KMS-11 (cell line): ENCODE data around the gene ZFAND2A.

Source experiments
- H2AFZ ChIP-seq: fragments of 200-600 bp; sonication (generic); 2 replicates; pipeline ENCODE4 v1.6.1; 2016; ENCODE audit warnings: antibody characterized with exemption, mixed run types, low read depth
- H3K27ac ChIP-seq: fragments of 200-600 bp; sonication (generic); 2 replicates; pipeline ENCODE4 v1.6.1; 2016; ENCODE audit warnings: mild to moderate bottlenecking, mixed run types
- H3K27me3 ChIP-seq: fragments of 200-600 bp; sonication (generic); 2 replicates; pipeline ENCODE4 v1.6.1; 2017; ENCODE audit warnings: mild to moderate bottlenecking, low read depth, mixed run types, moderate library complexity; ENCODE audit not compliant: insufficient read depth
- H3K36me3 ChIP-seq: fragments of 200-600 bp; sonication (generic); 2 replicates; pipeline ENCODE4 v1.6.1; 2017; ENCODE audit warnings: mild to moderate bottlenecking, mixed run types; ENCODE audit not compliant: insufficient read depth
- H3K4me1 ChIP-seq: fragments of 200-600 bp; sonication (generic); 2 replicates; pipeline ENCODE4 v1.6.1; 2016; ENCODE audit warnings: mild to moderate bottlenecking, low read depth, mixed run types; ENCODE audit not compliant: poor library complexity, severe bottlenecking
- H3K4me2 ChIP-seq: fragments of 200-600 bp; sonication (generic); 2 replicates; pipeline ENCODE4 v1.7.0; 2016; ENCODE audit warnings: mild to moderate bottlenecking, mixed run types
- H3K4me3 ChIP-seq: fragments of 200-600 bp; sonication (generic); IDR thresholded peaks from 2 replicates; pipeline ENCODE4 v1.6.1; 2017; ENCODE audit warnings: low read depth, low read length, mixed read lengths; ENCODE audit not compliant: insufficient read depth
- H3K79me2 ChIP-seq: fragments of 200-600 bp; sonication (generic); 2 replicates; pipeline ENCODE4 v1.6.1; 2016; ENCODE audit warnings: low read depth, mixed run types; ENCODE audit not compliant: insufficient read depth
- H3K9ac ChIP-seq: fragments of 200-600 bp; sonication (generic); 2 replicates; pipeline ENCODE4 v1.6.1; 2016; ENCODE audit warnings: mild to moderate bottlenecking, mixed run types
- H4K20me1 ChIP-seq: fragments of 200-600 bp; sonication (generic); 2 replicates; pipeline ENCODE4 v1.6.1; 2016; ENCODE audit warnings: mild to moderate bottlenecking, mixed run types; ENCODE audit not compliant: insufficient read depth
- TF ChIP-seq, protein P1 (sequence below): fragments of 200-600 bp; sonication (generic); conservative IDR thresholded peaks from 2 replicates; pipeline ENCODE4 v1.6.1; 2017; ENCODE audit warnings: low read depth, mild to moderate bottlenecking, antibody characterized with exemption, low read length, moderate library complexity, mixed read lengths

ZFAND2A gene

DNA sequence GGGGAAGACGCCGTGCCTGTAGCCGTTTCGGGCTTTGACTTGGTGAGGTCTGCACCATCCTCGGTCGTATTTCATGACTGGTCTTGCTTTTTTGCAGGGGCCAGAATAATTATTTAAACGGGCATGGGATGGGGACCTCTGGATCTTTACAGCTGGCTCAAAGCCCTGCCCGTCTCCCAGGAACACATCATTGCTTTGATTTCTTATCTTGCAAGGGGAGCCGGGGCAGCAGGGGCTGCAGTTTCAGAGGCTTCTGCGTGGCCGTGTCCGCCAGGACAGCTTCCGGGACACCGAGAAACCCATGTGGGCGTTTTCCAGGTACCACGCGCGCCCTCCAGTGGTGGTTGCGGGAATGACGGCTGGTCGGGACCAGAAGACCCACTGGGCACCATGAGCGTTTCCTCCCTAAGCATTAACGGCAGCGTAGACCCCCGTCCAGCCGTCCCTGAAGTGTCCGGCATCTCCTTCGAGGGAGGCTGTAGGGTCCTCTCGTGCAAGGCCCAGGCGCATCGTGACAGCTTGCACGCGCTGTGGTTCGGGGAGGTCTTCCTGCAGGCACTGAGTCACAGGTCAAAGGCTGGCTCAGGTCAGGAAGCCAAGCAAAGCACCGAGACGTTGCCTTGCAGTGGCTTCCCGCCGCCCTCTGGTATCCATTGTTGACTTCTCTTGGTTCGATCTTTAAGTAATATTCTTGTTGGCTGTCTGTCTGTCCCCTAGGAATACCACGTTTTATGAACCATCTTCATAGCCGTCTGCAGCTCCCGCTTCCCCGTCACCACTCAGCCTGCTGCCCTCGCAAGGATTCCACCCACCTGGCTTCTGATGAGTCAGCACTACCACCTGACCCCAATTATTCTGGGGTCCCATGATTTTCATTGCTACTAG is 16.2 kb upstream of the ZFAND2A start:
- Histone ChIP-seq H3K36me3 (no peaks in the 10 kb centered on the region), H3K9ac (no peak overlapping the region), H3K27ac (no peak overlapping the region)

DNA sequence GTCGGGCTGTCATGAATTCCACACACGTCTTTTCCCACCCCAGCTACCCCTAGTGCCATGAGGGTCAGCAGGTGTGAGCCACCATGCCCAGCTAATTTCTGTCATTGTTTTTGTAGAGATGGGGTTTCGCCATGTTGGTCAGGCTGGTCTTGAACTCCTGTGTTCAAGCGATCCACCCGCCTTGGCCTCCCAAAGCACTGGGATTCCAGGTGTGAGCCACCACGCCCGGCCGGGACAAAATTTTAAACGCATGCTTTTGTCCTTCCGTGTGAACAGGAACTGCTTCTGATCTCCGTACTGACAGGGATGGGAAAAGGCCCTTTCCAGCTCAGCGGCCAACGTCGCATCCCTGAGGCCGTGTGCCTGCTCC is 15.6 kb upstream of the ZFAND2A start:
- TF ChIP-seq, protein P1, sequence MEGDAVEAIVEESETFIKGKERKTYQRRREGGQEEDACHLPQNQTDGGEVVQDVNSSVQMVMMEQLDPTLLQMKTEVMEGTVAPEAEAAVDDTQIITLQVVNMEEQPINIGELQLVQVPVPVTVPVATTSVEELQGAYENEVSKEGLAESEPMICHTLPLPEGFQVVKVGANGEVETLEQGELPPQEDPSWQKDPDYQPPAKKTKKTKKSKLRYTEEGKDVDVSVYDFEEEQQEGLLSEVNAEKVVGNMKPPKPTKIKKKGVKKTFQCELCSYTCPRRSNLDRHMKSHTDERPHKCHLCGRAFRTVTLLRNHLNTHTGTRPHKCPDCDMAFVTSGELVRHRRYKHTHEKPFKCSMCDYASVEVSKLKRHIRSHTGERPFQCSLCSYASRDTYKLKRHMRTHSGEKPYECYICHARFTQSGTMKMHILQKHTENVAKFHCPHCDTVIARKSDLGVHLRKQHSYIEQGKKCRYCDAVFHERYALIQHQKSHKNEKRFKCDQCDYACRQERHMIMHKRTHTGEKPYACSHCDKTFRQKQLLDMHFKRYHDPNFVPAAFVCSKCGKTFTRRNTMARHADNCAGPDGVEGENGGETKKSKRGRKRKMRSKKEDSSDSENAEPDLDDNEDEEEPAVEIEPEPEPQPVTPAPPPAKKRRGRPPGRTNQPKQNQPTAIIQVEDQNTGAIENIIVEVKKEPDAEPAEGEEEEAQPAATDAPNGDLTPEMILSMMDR, result no peak
- Histone ChIP-seq H3K27ac (no peak overlapping the region), H4K20me1 (no peaks in the 10 kb centered on the region), H3K79me2 (no peaks in the 10 kb centered on the region), H3K36me3 (no peaks in the 10 kb centered on the region), H3K4me1 (no peaks in the 10 kb centered on the region), H2AFZ (peak overlapping the region; percentile 93), H3K27me3 (peaks cover 31% of the 10 kb centered on the region), H3K4me2 (peak overlapping the region; percentile 53), H3K4me3 (no peak overlapping the region), H3K9ac (no peak overlapping the region)

More for the DNA sequence above, 16.2 kb upstream of the ZFAND2A start:
- Histone ChIP-seq H3K4me1 (no peaks in the 10 kb centered on the region), H3K27me3 (peaks cover 37% of the 10 kb centered on the region), H2AFZ (peak overlapping the region; percentile 93), H4K20me1 (no peaks in the 10 kb centered on the region), H3K4me2 (peak overlapping the region; percentile 53), H3K79me2 (no peaks in the 10 kb centered on the region), H3K4me3 (no peak overlapping the region)
- TF ChIP-seq, protein P1, result peak; percentile 94

DNA sequence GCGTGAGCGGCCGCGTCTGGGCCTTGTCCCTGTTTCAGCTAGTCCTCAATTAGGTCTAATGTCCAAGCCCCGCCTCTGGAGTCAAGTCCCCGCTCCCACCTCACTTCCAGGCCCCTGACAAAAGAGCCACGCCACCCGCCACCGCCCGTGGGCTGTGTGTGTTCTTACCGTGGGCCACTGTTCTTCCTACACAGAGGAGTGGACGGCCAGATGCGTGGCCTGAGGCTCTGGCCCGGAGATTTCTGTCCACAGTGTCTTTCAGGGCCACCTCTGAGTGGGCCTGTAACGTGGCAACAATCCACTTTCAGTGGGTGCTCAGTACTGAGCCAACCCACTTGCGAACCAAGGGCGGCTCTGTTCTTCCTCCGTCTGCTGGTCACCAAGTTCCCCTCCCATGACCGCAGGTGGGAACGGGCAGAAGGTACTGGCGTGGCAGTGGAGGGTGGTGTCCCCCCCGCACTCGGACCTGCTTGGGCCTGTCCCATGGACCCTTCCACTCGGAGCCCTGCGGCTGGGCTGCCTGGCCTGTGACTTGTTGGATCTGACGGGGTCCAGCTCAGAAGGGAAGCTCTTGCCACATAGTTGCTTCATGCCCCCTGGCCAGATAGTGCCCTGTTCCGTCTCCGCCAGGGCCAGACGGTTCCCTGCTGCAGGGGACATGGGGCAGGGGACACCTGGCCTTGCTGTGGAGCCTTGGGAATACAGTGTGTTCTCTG is 15.0 kb upstream of the ZFAND2A start:
- Histone ChIP-seq H3K4me1 (no peaks in the 10 kb centered on the region), H4K20me1 (no peaks in the 10 kb centered on the region), H3K79me2 (no peaks in the 10 kb centered on the region), H3K27me3 (peaks cover 26% of the 10 kb centered on the region), H3K27ac (no peak overlapping the region), H2AFZ (peak overlapping the region; percentile 93; the same call in 1 of the 2 replicates), H3K4me3 (no peak overlapping the region), H3K9ac (no peak overlapping the region), H3K36me3 (no peaks in the 10 kb centered on the region), H3K4me2 (no peak overlapping the region)
- TF ChIP-seq, protein P1, result no peak

DNA sequence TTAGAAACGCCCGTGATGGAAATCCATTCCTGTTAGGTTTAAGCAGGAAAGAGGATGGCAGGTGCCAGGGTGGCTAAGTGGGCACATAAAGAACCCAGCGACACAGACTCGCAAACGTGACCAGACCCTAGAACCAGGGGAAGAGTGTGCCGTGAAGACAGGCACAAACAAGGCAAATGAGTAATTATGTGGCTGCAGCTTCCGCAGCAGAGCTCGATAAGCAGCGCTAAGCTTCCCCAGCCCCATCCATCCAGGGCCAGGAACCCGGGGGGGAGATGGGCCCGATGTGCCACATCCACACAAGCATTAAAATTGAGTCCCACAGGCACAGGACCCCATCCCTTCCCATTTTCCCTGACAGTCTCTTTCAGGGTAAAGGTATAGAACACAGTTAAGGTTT is 14.0 kb upstream of the ZFAND2A start:
- H3K36me3 ChIP-seq, result no peaks in the 10 kb centered on the region
- H3K4me3 ChIP-seq, result no peak overlapping the region
- H3K27ac ChIP-seq, result no peak overlapping the region
- no peaks in the 10 kb centered on the region for H4K20me1 ChIP-seq
- H3K9ac ChIP-seq, result no peak overlapping the region
- H2AFZ ChIP-seq, result no peak overlapping the region
- no peak overlapping the region for H3K4me2 ChIP-seq
- H3K27me3 ChIP-seq, result peaks cover 15% of the 10 kb centered on the region
- no peaks in the 10 kb centered on the region for H3K79me2 ChIP-seq
- no peaks in the 10 kb centered on the region for H3K4me1 ChIP-seq
- TF ChIP-seq, protein P1, result no peak
